Left cardiac atrium (tissue), 2 donors: ENCODE measurements around the gene AKIRIN1. TPM values are rescaled to one million over a fixed set of nuclear protein-coding genes. Genes with fewer than 3 reads are reported as not detected.

Experiments
- total RNA-seq, 2 donors: library from RNA; stranded (reverse); fragmentation: NEBNext Ultra II Directional; extraction: Animal tissue kit (Norgen Biotek cat#: 25700); gene quantifications; one replicate each; pipeline ENCODE4 v1.2.1, GENCODE V29; 2021
- donor health status: DM: no; HTN: yes; CAD: no; lungs with severe emphysema.
- donor health status: DM: yes; HTN: yes; CAD: no.

The AKIRIN1 gene
- total RNA-seq, 2 donors from 2014 or later, result 42.4 to 63.9 TPM

Other genes with a start within 250 kb of the AKIRIN1 start
- 10 to 100 TPM; 20.9 to 21.3 TPM for gene RRAGC, start 131.5 kb upstream of the AKIRIN1 start, total RNA-seq
- 10 to 100 TPM; 11.5 to 14.8 TPM for gene MYCBP, start 117.9 kb upstream of the AKIRIN1 start, total RNA-seq
- gene GJA9, start 109.7 kb upstream of the AKIRIN1 start, total RNA-seq, result not detected
- gene RHBDL2, start 49.4 kb upstream of the AKIRIN1 start, total RNA-seq, result under 1 TPM in 1 of 2 donors, not detected in 1; 0.15 TPM
- 100 to 1,000 TPM; 572 to 591 TPM for gene NDUFS5, start 35.1 kb downstream of the AKIRIN1 start, total RNA-seq
- 100 to 1,000 TPM; 263 to 280 TPM for gene MACF1, start 213.4 kb downstream of the AKIRIN1 start, total RNA-seq